ENCODE data around the gene IGFL3. TPM values are rescaled to one million over a fixed set of nuclear protein-coding genes. Genes with fewer than 3 reads are reported as not detected.

IGFL3 gene
- total RNA-seq, 1 experiment from 2014 or later = not detected

- H3K4me1 Mint-ChIP-seq = peaks cover 4 to 11% of the 10 kb centered on the region in 2 experiments
- no CpG with 5 or more reads among the region's 1 CpG for WGBS (ENCODE audit: extremely low coverage, insufficient read length, low lambda C conversion rate)
- H4K91ac ChIP-seq (ENCODE audit: insufficient read length, low read depth, low read length) = no peak overlapping the region
These were observed 24.1 kb downstream of the IGFL3 start for GRCh38 chr19:46100344-46100743.

More at GRCh38 chr19:46100344-46100743, 24.1 kb downstream of the IGFL3 start:
- Histone ChIP-seq H3K79me1 (ENCODE audit: insufficient read depth, low read depth, low read length, poor library complexity, severe bottlenecking) (no peaks in the 10 kb centered on the region), H3K23ac (ENCODE audit: insufficient read length, low read depth, low read length) (no peak overlapping the region), H3K4me1 (ENCODE audit: insufficient read depth, low read length) (no peaks in the 10 kb centered on the region), H3K9me3 (ENCODE audit: control insufficient read depth, low read depth, low read length) (no peaks in the 10 kb centered on the region), H3K14ac (ENCODE audit: insufficient read depth, low read length) (no peak overlapping the region), H3K18ac (ENCODE audit: insufficient read length, low read depth, low read length) (no peak overlapping the region), H4K5ac (ENCODE audit: insufficient read length, low read depth, low read length) (no peak overlapping the region), H3T11ph (ENCODE audit: low read length) (no peak overlapping the region), H2BK5ac (ENCODE audit: insufficient read length, low read length) (no peak overlapping the region), H2BK12ac (ENCODE audit: insufficient read length, low read depth, low read length) (no peak overlapping the region), H3K79me2 (ENCODE audit: insufficient read depth, low read length) (no peaks in the 10 kb centered on the region), H3K4me2 (ENCODE audit: insufficient read depth, insufficient read length, low read length) (no peak overlapping the region), H2BK15ac (ENCODE audit: low read depth, low read length) (no peak overlapping the region), H3K4ac (ENCODE audit: low read depth, low read length) (no peak overlapping the region), H4K8ac (replicated peaks; ENCODE audit: insufficient read length, low read depth, low read length) (no peak overlapping the region), H3K27me3 (ENCODE audit: insufficient read depth, low read length) (no peaks in the 10 kb centered on the region), H3K27ac (ENCODE audit: insufficient read length, low read depth, low read length) (no peak overlapping the region), H3K56ac (ENCODE audit: insufficient read length, low read depth, low read length) (no peak overlapping the region), H4K20me1 (ENCODE audit: control insufficient read depth, insufficient read depth, insufficient read length) (no peaks in the 10 kb centered on the region), H3K9ac (ENCODE audit: extremely low read depth, insufficient read length, low read length) (no peak overlapping the region), H2BK20ac (ENCODE audit: low read depth, low read length, poor library complexity, severe bottlenecking) (no peak overlapping the region), H2AK5ac (ENCODE audit: insufficient read length, low read length) (no peak overlapping the region), H3K23me2 (ENCODE audit: insufficient read length, low read depth, low read length, poor library complexity, severe bottlenecking) (no peaks in the 10 kb centered on the region), H2AFZ (ENCODE audit: low read length) (no peak overlapping the region), H2BK120ac (ENCODE audit: low read depth, low read length, poor library complexity, severe bottlenecking) (no peak overlapping the region)
- Mint-ChIP-seq H3K9me3 (peaks cover 17% of the 10 kb centered on the region in 2 experiments), H3K4me3 (no peak overlapping the region), H3K27ac (no peak overlapping the region), H3K36me3 (ENCODE audit: insufficient read depth in 1 of 3, low read depth in 3 of 3) (peaks cover 0 to 1% (median 0%) of the 10 kb centered on the region in 3 experiments; a peak in 1 of 7 replicates), H3K27me3 (ENCODE audit: low read depth) (peaks cover 32% of the 10 kb centered on the region)
- DNase-seq = no peak
- no peak for TF ChIP-seq CTCF (conservative IDR thresholded peaks at IDR 0.05)

All from H9 (cell line).